ENCODE data around the gene OPN4.

DNA sequence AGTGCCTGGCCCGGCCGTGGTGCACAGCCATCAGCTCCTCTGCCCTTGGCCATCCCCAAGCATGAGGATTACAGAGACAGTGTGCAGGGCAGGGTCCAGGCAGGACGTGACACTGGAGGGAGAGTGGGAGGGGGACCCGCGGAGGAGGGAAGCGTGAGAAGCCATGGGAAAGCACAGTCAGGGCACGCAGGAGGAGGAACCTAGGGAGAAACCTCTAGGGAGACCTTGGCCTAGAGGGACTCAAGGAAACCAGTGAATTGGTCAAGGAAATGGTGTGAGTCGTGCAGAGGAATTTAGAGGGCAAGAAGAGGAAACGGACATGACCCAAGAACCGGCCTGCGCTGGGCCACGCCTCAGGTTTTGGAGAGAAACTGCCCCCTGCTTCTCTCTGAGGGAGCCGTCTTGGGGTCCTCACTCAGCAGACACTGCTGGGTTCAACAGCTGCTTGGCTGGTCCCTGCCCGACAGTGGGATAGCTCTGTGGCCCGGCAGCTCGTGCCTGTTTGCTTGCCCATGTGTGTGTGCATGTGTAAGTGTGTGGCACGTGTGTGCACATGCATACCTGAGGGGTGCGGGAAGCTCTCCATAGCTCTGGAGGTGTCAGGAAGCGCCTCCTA lies 3.2 kb downstream of the OPN4 start:
- no peak for TF ChIP-seq EZH2 (IDR thresholded peaks at IDR 0.05; ENCODE audit: borderline replicate concordance, low read depth, low read length, poor library complexity, severe bottlenecking)
- no peak for TF ChIP-seq CTCF (conservative IDR thresholded peaks at IDR 0.05; ENCODE audit: low read depth, low read length)

Measured in A673 (cell line).